Measurements from ENCODE around the gene ABTB2. TPM values are rescaled to one million over a fixed set of nuclear protein-coding genes. Genes with fewer than 3 reads are reported as not detected.

ABTB2 gene
- total and polyA plus RNA-seq, 2 of the 8 experiments (the other 6 are each of a cell fraction or from before 2014, with no cell fraction given) = 7.7 to 10.2 TPM

GRCh38 chr11:34235189-34235588 lies 122.6 kb downstream of the ABTB2 start:
- no peak overlapping the region for H4K8ac ChIP-seq (ENCODE audit: extremely low read depth, insufficient read depth, low read length)
- no peak overlapping the region for H2BK20ac ChIP-seq (ENCODE audit: low read length)
- 0 out of 2 replicates have a peak overlapping the region, but pooled peaks have one; percentile 30 for H2BK12ac ChIP-seq (ENCODE audit: low read depth, low read length)
- H2BK120ac ChIP-seq (replicated peaks; ENCODE audit: low read depth, low read length) = no peak overlapping the region
- H3K36me3 ChIP-seq (ENCODE audit: control insufficient read depth in 2 of 4, insufficient read depth in 4 of 4, low read length in 3 of 4) = no peaks in the 10 kb centered on the region
- H4K5ac ChIP-seq (ENCODE audit: insufficient read length, low read depth, low read length) = no peak overlapping the region
- no peak overlapping the region for H3K56ac ChIP-seq (replicated peaks; ENCODE audit: insufficient read length, low read depth, low read length)
- 69% methylated on average over 4 of the region's 4 CpGs; no CpG with 5 or more reads in 1 of the 2 experiments for WGBS, 2 experiments (ENCODE audit: extremely low coverage in 1 of 2, insufficient coverage in 1 of 2, insufficient read length in 1 of 2, insufficient replicate concordance in 2 of 2, low coverage in 1 of 2, low lambda C conversion rate in 2 of 2, missing lambda C conversion rate in 1 of 2)
- ChIA-PET POLR2A (ENCODE audit: partially characterized antibody) (interaction anchor here (0.9 kb wide), 1 partner anchor 416 kb away, joined by 3 read pairs; no protein-coding TSS in a partner anchor), CTCF (ENCODE audit: partially characterized antibody) (interaction anchor here (0.9 to 3.7 kb wide), 7 partner anchors 9 to 121 kb away, joined by 3 to 17 read pairs (median 5); no protein-coding TSS in a partner anchor)
- H2AK5ac ChIP-seq (ENCODE audit: low read depth, low read length) = no peak overlapping the region
- peaks cover 3 to 27% (median 13%) of the 10 kb centered on the region in 4 experiments for H3K4me1 ChIP-seq (replicated peaks in 1 of 4; ENCODE audit: control insufficient read depth in 3 of 4, insufficient read depth in 4 of 4, low read length in 3 of 4)
- no peak overlapping the region; a peak in 1 of 4 replicates for H3K4me2 ChIP-seq (ENCODE audit: insufficient read depth in 1 of 2, low read depth in 2 of 2, low read length in 2 of 2)
- no peaks in the 10 kb centered on the region for H3K27me3 ChIP-seq (replicated peaks in 1 of 4; ENCODE audit: control insufficient read depth in 3 of 4, extremely low read depth in 1 of 4, insufficient read depth in 3 of 4, low read length in 3 of 4)
- no peak overlapping the region for H2AFZ ChIP-seq (ENCODE audit: low read length)
- H3K27ac ChIP-seq (ENCODE audit: low read depth, low read length) = no peak overlapping the region
- no peak overlapping the region for H3K4me3 ChIP-seq (ENCODE audit: extremely low read depth in 1 of 4, insufficient read depth in 2 of 4, low read depth in 3 of 4, low read length in 4 of 4)
- no peak overlapping the region for H4K91ac ChIP-seq (replicated peaks; ENCODE audit: insufficient read length, low read length)
- H3K18ac ChIP-seq (ENCODE audit: extremely low read depth, low read length) = peak overlapping the region; percentile 35; the same call in 1 of the 2 replicates
- H2BK15ac ChIP-seq (ENCODE audit: low read length) = 0 out of 2 replicates have a peak overlapping the region, but pooled peaks have one; percentile 18
- H3K14ac ChIP-seq (ENCODE audit: insufficient read length) = no peak overlapping the region
- H3K9me3 ChIP-seq (ENCODE audit: insufficient read depth in 2 of 2, low read depth in 1 of 2, low read length in 1 of 2) = no peaks in the 10 kb centered on the region
- H3K79me1 ChIP-seq (ENCODE audit: low read depth, low read length) = peaks cover 2% of the 10 kb centered on the region; the same call in 1 of the 2 replicates
- FAIRE-seq (no peak), DNase-seq (ENCODE audit: low read depth in 1 of 2, low spot score in 2 of 2) (no peak)
- no peaks in the 10 kb centered on the region for H3K79me2 ChIP-seq (ENCODE audit: control insufficient read depth in 1 of 2, insufficient read depth in 2 of 2, low read length in 2 of 2)
- H3K23me2 ChIP-seq (ENCODE audit: low read depth, low read length) = no peaks in the 10 kb centered on the region
- no peak overlapping the region for H3K9ac ChIP-seq (replicated peaks in 1 of 4; ENCODE audit: extremely low read depth in 1 of 4, low read depth in 3 of 4, low read length in 3 of 4)
- no peak overlapping the region for H3K4ac ChIP-seq (replicated peaks; ENCODE audit: insufficient read length, low read depth, low read length)
- no peak overlapping the region for H2BK5ac ChIP-seq (ENCODE audit: low read depth, low read length)
- no peak overlapping the region for H3K23ac ChIP-seq (ENCODE audit: insufficient read length)
- no peaks in the 10 kb centered on the region for H4K20me1 ChIP-seq (replicated peaks in 1 of 2; ENCODE audit: control insufficient read depth in 1 of 2, insufficient read depth in 2 of 2, low read length in 2 of 2)
- TF ChIP-seq CHD2 (IDR thresholded peaks at IDR 0.05; ENCODE audit: low read length) = no peak
- TF ChIP-seq EZH2 (IDR thresholded peaks at IDR 0.05; ENCODE audit: low read depth, low read length, severe bottlenecking) = no peak
- no peak for TF ChIP-seq KDM1A (IDR thresholded peaks at IDR 0.05; ENCODE audit: borderline replicate concordance, low read length)
- no peak for TF ChIP-seq PHF8 (conservative IDR thresholded peaks at IDR 0.05; ENCODE audit: low read depth, low read length)
- TF ChIP-seq CREB1 (IDR thresholded peaks at IDR 0.05) = no peak
- TF ChIP-seq JUND (IDR thresholded peaks at IDR 0.05; ENCODE audit: low read length) = no peak
- no peak for TF ChIP-seq SRF (IDR thresholded peaks at IDR 0.05; ENCODE audit: low read depth, low read length)
- no peak for TF ChIP-seq TEAD4 (IDR thresholded peaks at IDR 0.05; ENCODE audit: low read depth, low read length)
- no peak for TF ChIP-seq FOSL1 (IDR thresholded peaks at IDR 0.05; ENCODE audit: insufficient read depth, low read depth, low read length)
- TF ChIP-seq SP2 (IDR thresholded peaks at IDR 0.05; ENCODE audit: low read length) = no peak
- no peak for TF ChIP-seq HDAC2 (IDR thresholded peaks at IDR 0.05; ENCODE audit: borderline replicate concordance in 1 of 2, low read depth in 2 of 2, low read length in 2 of 2)
- no peak for TF ChIP-seq EP300 (IDR thresholded peaks at IDR 0.05; ENCODE audit: borderline replicate concordance in 1 of 2, low read depth in 2 of 2, low read length in 2 of 2)
- TF ChIP-seq EGR1 (IDR thresholded peaks at IDR 0.05; ENCODE audit: borderline replicate concordance, low read depth, low read length) = no peak
- no peak for TF ChIP-seq SIX5 (IDR thresholded peaks at IDR 0.05; ENCODE audit: low read depth, low read length)
- TF ChIP-seq CEBPB (IDR thresholded peaks at IDR 0.05; ENCODE audit: low read depth, low read length) = no peak
